Neural crest cell (in vitro differentiated cells): Measurements from ENCODE around the gene SLC39A1. TPM values are rescaled to one million over a fixed set of nuclear protein-coding genes. Genes with fewer than 3 reads are reported as not detected.
A peak's percentile ranks its signal among the peaks of the same experiment; 100 is the strongest.

Experiments
- DNase-seq: peaks from one replicate; pipeline ENCODE4 v3.0.0; 2021; ENCODE audit warnings: low read depth, mixed read lengths, low spot score
- H3K27ac Mint-ChIP-seq: one replicate; pipeline ENCODE4 v1.8.0; 2021; ENCODE audit warnings: mild to moderate bottlenecking, mixed read lengths; ENCODE audit not compliant: unreplicated experiment
- H3K27me3 Mint-ChIP-seq: 2 replicates; pipeline ENCODE4 v1.8.0; 2021; ENCODE audit warnings: low read depth, mild to moderate bottlenecking, mixed read lengths
- H3K36me3 Mint-ChIP-seq: 2 replicates; pipeline ENCODE4 v1.8.0; 2021; ENCODE audit warnings: low read depth, mild to moderate bottlenecking, mixed read lengths
- H3K4me1 Mint-ChIP-seq: 2 replicates; pipeline ENCODE4 v1.8.0; 2021; ENCODE audit warnings: mixed read lengths
- H3K4me3 Mint-ChIP-seq: one replicate; pipeline ENCODE4 v1.8.0; 2021; ENCODE audit warnings: mild to moderate bottlenecking, mixed read lengths
- H3K9me3 Mint-ChIP-seq: 2 replicates; pipeline ENCODE4 v1.8.0; 2021; ENCODE audit warnings: mixed read lengths
- CTCF ChIP-seq: fragments of 200-600 bp; sonication (generic); conservative IDR thresholded peaks from 2 replicates; pipeline ENCODE4 v1.5.0; 2021; ENCODE audit warnings: antibody characterized with exemption, mild to moderate bottlenecking
- total RNA-seq: library from RNA; stranded (reverse); gene quantifications from 2 replicates; pipeline ENCODE4 v1.2.1, GENCODE V29; 2021

SLC39A1 gene
- total RNA-seq, 1 donor from 2014 or later = 113 TPM

GRCh38 chr1:153970346-153970745 is 7.0 kb upstream of the SLC39A1 start:
- no peak for TF ChIP-seq CTCF
- Mint-ChIP-seq H3K9me3 (no peaks in the 10 kb centered on the region), H3K36me3 (peaks cover 7% of the 10 kb centered on the region), H3K27me3 (no peaks in the 10 kb centered on the region), H3K4me3 (peak overlapping the region; percentile 57), H3K27ac (no peak overlapping the region), H3K4me1 (peaks cover 34% of the 10 kb centered on the region)
- DNase-seq = no peak

GRCh38 chr1:153968972-153969371 is 5.6 kb upstream of the SLC39A1 start:
- Mint-ChIP-seq H3K27ac (no peak overlapping the region), H3K4me1 (peaks cover 42% of the 10 kb centered on the region), H3K4me3 (peak overlapping the region; percentile 96), H3K9me3 (no peaks in the 10 kb centered on the region), H3K27me3 (no peaks in the 10 kb centered on the region), H3K36me3 (peaks cover 3% of the 10 kb centered on the region)
- TF ChIP-seq CTCF = no peak
- no peak for DNase-seq

- peaks cover 2% of the 10 kb centered on the region for H3K36me3 Mint-ChIP-seq
- H3K27me3 Mint-ChIP-seq = no peaks in the 10 kb centered on the region
- no peak for DNase-seq
- no peak for TF ChIP-seq CTCF
- peak overlapping the region; percentile 98 for H3K27ac Mint-ChIP-seq
- no peaks in the 10 kb centered on the region for H3K9me3 Mint-ChIP-seq
- H3K4me3 Mint-ChIP-seq = peak overlapping the region; percentile 96
- peaks cover 48% of the 10 kb centered on the region for H3K4me1 Mint-ChIP-seq
These were observed 5.1 kb upstream of the SLC39A1 start for GRCh38 chr1:153968408-153968807.

- Mint-ChIP-seq H3K4me3 (peak overlapping the region; percentile 96), H3K27ac (peak overlapping the region; percentile 98), H3K27me3 (no peaks in the 10 kb centered on the region), H3K9me3 (no peaks in the 10 kb centered on the region), H3K36me3 (peaks cover 2% of the 10 kb centered on the region), H3K4me1 (peaks cover 50% of the 10 kb centered on the region)
- peak; percentile 4 for TF ChIP-seq CTCF
- DNase-seq = no peak
These were observed 4.6 kb upstream of the SLC39A1 start for GRCh38 chr1:153968000-153968363.

- peak within 1 kb of the TSS; percentile 96 for H3K4me3 Mint-ChIP-seq
- H3K27me3 Mint-ChIP-seq = no peaks in the 10 kb centered on the region
- peak; percentile 48 for TF ChIP-seq CTCF
- H3K36me3 Mint-ChIP-seq = peaks cover 2% of the 10 kb centered on the region
- peaks cover 56% of the 10 kb centered on the region for H3K4me1 Mint-ChIP-seq
- peak; percentile 81 for DNase-seq
- no peaks in the 10 kb centered on the region for H3K9me3 Mint-ChIP-seq
- H3K27ac Mint-ChIP-seq = peak within 1 kb of the TSS; percentile 98
These were observed 4.0 kb upstream of the SLC39A1 start, which contains the start of gene CREB3L4 for GRCh38 chr1:153967107-153967999. Gene CREB3L4 (plus strand): TSS chr1:153967902. CDS start chr1:153968526, 624 bp downstream.
